IMR-90 (cell line): ENCODE measurements around the gene SMYD2. TPM values are rescaled to one million over a fixed set of nuclear protein-coding genes. Genes with fewer than 3 reads are reported as not detected.

Experiments
- ATAC-seq: fragments of 200-7000 bp; cut with Tn5 transposase; 2 replicates; pipeline ENCODE4 v1.9.1; 2020; ENCODE audit warnings: low read depth, mild to moderate bottlenecking, moderate library complexity
- BruUV-seq: library from RNA; stranded (reverse); fragments of 400-500 nt; replicated peaks from 2 replicates; lab custom pipeline; 2021; lab: Mats Ljungman, UMichigan
- CTCF ChIA-PET: fragments of 300-600 bp; formaldehyde crosslinking; extraction: SDS; loops from one replicate; lab custom pipeline; 2021; ENCODE audit warnings: antibody characterized with exemption; lab: Yijun Ruan, JAX
- POLR2A ChIA-PET: fragments of 300-600 bp; sonication (Branson Sonifier 250); formaldehyde crosslinking; loops from one replicate; lab custom pipeline; 2022; ENCODE audit warnings: antibody characterized with exemption; ENCODE audit not compliant: unreplicated experiment; lab: Charles Lee
- DNase-seq: peaks from one replicate; pipeline ENCODE4 v3.0.0; 2013
- H2AFZ ChIP-seq: replicated peaks from 2 replicates; pipeline ENCODE3; 2013; ENCODE audit warnings: low read length, mild to moderate bottlenecking; ENCODE audit not compliant: poor library complexity
- H2AK5ac ChIP-seq: 2 replicates; pipeline ENCODE4 v1.6.1; 2013; ENCODE audit warnings: low read depth, low read length, inconsistent platforms
- H2AK9ac ChIP-seq: replicated peaks from 2 replicates; pipeline ENCODE3; 2013; ENCODE audit warnings: mild to moderate bottlenecking, low read depth, low read length, moderate library complexity; ENCODE audit not compliant: poor library complexity
- H2BK120ac ChIP-seq: 2 replicates; pipeline ENCODE4 v1.6.1; 2013; ENCODE audit warnings: low read depth, low read length, inconsistent platforms
- H2BK15ac ChIP-seq: 3 replicates; pipeline ENCODE4 v1.6.1; 2013; ENCODE audit warnings: low read depth, low read length, inconsistent platforms
- H2BK20ac ChIP-seq: 2 replicates; pipeline ENCODE4 v1.6.1; 2013; ENCODE audit warnings: low read depth, mild to moderate bottlenecking, inconsistent platforms, low read length, moderate library complexity
- H2BK5ac ChIP-seq: 2 replicates; pipeline ENCODE4 v1.6.1; 2013; ENCODE audit warnings: mild to moderate bottlenecking, low read depth, low read length, inconsistent platforms; ENCODE audit not compliant: poor library complexity, severe bottlenecking
- H3K14ac ChIP-seq: replicated peaks from 2 replicates; pipeline ENCODE4 v1.6.1; 2013; ENCODE audit warnings: low read depth, low read length, inconsistent platforms
- H3K18ac ChIP-seq: 2 replicates; pipeline ENCODE4 v1.6.1; 2013; ENCODE audit warnings: low read depth, low read length, control low read depth
- H3K23ac ChIP-seq: 2 replicates; pipeline ENCODE4 v1.6.1; 2013; ENCODE audit warnings: low read depth, low read length, inconsistent platforms
- H3K27ac ChIP-seq: 2 replicates; pipeline ENCODE4 v1.5.1; 2013; ENCODE audit warnings: mild to moderate bottlenecking, control low read depth, low read length; ENCODE audit not compliant: insufficient read depth
- H3K27me3 ChIP-seq: 2 replicates; pipeline ENCODE4 v1.6.1; 2013; ENCODE audit warnings: low read length; ENCODE audit not compliant: control insufficient read depth, insufficient read depth
- H3K36me3 ChIP-seq: 2 replicates; pipeline ENCODE4 v1.6.1; 2013; ENCODE audit warnings: low read length, mixed read lengths; ENCODE audit not compliant: control insufficient read depth, insufficient read depth
- H3K4ac ChIP-seq: 2 replicates; pipeline ENCODE4 v1.6.1; 2013; ENCODE audit warnings: low read depth, low read length, inconsistent platforms
- H3K4me1 ChIP-seq: 2 replicates; pipeline ENCODE4 v1.6.1; 2013; ENCODE audit warnings: low read length, mixed read lengths; ENCODE audit not compliant: control insufficient read depth, insufficient read depth
- H3K4me2 ChIP-seq: 2 replicates; pipeline ENCODE4 v1.6.1; 2013; ENCODE audit warnings: low read depth, mild to moderate bottlenecking, control low read depth, low read length, moderate library complexity
- H3K4me3 ChIP-seq: 2 replicates; pipeline ENCODE4 v1.5.1; 2013; ENCODE audit warnings: low read depth, mild to moderate bottlenecking, control low read depth, low read length, moderate library complexity; ENCODE audit not compliant: insufficient read depth
- H3K56ac ChIP-seq: 2 replicates; pipeline ENCODE4 v1.6.1; 2013; ENCODE audit warnings: low read length, inconsistent platforms; ENCODE audit not compliant: insufficient read depth; ENCODE audit errors: extremely low read depth
- H3K79me1 ChIP-seq, 2 experiments: 2 replicates each; pipeline ENCODE4 v1.6.1; 2013; ENCODE audit warnings: low read length in 2 of 2, inconsistent platforms in 1 of 2, low read depth in 1 of 2
- H3K9ac ChIP-seq: 2 replicates; pipeline ENCODE4 v1.6.1; 2013; ENCODE audit warnings: low read depth, low read length, control low read depth
- H3K9me1 ChIP-seq: 2 replicates; pipeline ENCODE4 v1.6.1; 2013; ENCODE audit warnings: low read length, inconsistent platforms; ENCODE audit not compliant: insufficient read depth
- H3K9me3 ChIP-seq: 2 replicates; pipeline ENCODE4 v1.6.1; 2013; ENCODE audit warnings: low read length; ENCODE audit not compliant: control insufficient read depth, insufficient read depth
- H4K20me1 ChIP-seq: 2 replicates; pipeline ENCODE4 v1.6.1; 2013; ENCODE audit warnings: low read length, inconsistent platforms; ENCODE audit not compliant: insufficient read depth
- H4K5ac ChIP-seq: 2 replicates; pipeline ENCODE4 v1.6.1; 2013; ENCODE audit warnings: mild to moderate bottlenecking, low read depth, low read length, control low read depth
- H4K8ac ChIP-seq, 2 experiments: 2 replicates each; pipeline ENCODE4 v1.6.1; 2013; ENCODE audit warnings: low read depth in 2 of 2, low read length in 2 of 2, control low read depth in 1 of 2, inconsistent platforms in 1 of 2
- H4K91ac ChIP-seq: 2 replicates; pipeline ENCODE4 v1.6.1; 2013; ENCODE audit warnings: low read depth, low read length, inconsistent platforms; ENCODE audit not compliant: insufficient read depth
- CEBPB ChIP-seq: IDR thresholded peaks from 2 replicates; pipeline ENCODE4 v1.6.1; 2012; ENCODE audit warnings: low read depth, low read length, improper control_type of control experiment
- CHD1 ChIP-seq: IDR thresholded peaks from 2 replicates; pipeline ENCODE4 v1.6.1; 2012; ENCODE audit warnings: low read depth, low read length, improper control_type of control experiment
- FOS ChIP-seq: fragments of 150-350 bp; IDR thresholded peaks from 2 replicates; pipeline ENCODE4 v1.6.1; 2016; ENCODE audit warnings: low read depth, low read length
- MAFK ChIP-seq: IDR thresholded peaks from 2 replicates; pipeline ENCODE4 v1.6.1; 2012; ENCODE audit warnings: low read depth, low read length, improper control_type of control experiment
- MXI1 ChIP-seq: IDR thresholded peaks from 2 replicates; pipeline ENCODE4 v1.6.1; 2012; ENCODE audit warnings: low read depth, mild to moderate bottlenecking, low read length, moderate library complexity, borderline replicate concordance
- NFE2L2 ChIP-seq: fragments of 150-350 bp; IDR thresholded peaks from 2 replicates; pipeline ENCODE4 v1.6.1; 2016; ENCODE audit warnings: low read depth, mild to moderate bottlenecking, low read length
- POLR2A ChIP-seq: IDR thresholded peaks from 2 replicates; pipeline ENCODE4 v1.6.1; 2012; ENCODE audit warnings: mild to moderate bottlenecking, low read depth, low read length
- RCOR1 ChIP-seq: IDR thresholded peaks from 2 replicates; pipeline ENCODE4 v1.6.1; 2012; ENCODE audit warnings: mild to moderate bottlenecking, low read length, improper control_type of control experiment; ENCODE audit not compliant: insufficient replicate concordance
- RFX5 ChIP-seq: IDR thresholded peaks from 2 replicates; pipeline ENCODE4 v1.8.0; 2012; ENCODE audit warnings: low read depth, mild to moderate bottlenecking, low read length, moderate library complexity
- WGBS, 2 experiments: methylation state at CpG; one replicate each; pipeline versions ENCODE4 v1.1.5 to v1.1.7; 2013; ENCODE audit warnings: missing lambda C conversion rate in 2 of 2; ENCODE audit not compliant: insufficient read length in 1 of 2; ENCODE audit errors: extremely low coverage in 2 of 2; 5-methylcytosine and 5-hydroxymethylcytosine counted together
- dilution Hi-C: fragments of 300-500 bp; cut with HindIII; formaldehyde crosslinking; loops from one replicate; pipeline ENCODE4 v1.14.3; 2018; ENCODE audit warnings: low sequenced_read_pairs; ENCODE audit not compliant: unreplicated experiment
- in situ Hi-C: fragments of 300-500 bp; cut with MboI; formaldehyde crosslinking; loops from 3 replicates; pipeline ENCODE4 v1.14.3; 2019; ENCODE audit warnings: low sequenced_read_pairs, inconsistent platforms, mixed read lengths
- intact Hi-C: fragments of 100-400 bp; cut with micrococcal nuclease; formaldehyde crosslinking; loops from 2 replicates; pipeline ENCODE4 v1.10.0; 2022
- polyA plus RNA-seq, 3 experiments: library from polyadenylated mRNA; depleted of rRNA; stranded (reverse); fragments of >200 nt; gene quantifications; 2 replicates each; pipeline ENCODE4 v1.2.3, GENCODE V29; 2012; ENCODE audit warnings: low replicate concordance in 1 of 3
- total RNA-seq: library from RNA; depleted of rRNA; stranded (reverse); fragments of >200 nt; gene quantifications from 2 replicates; pipeline ENCODE4 v1.2.3, GENCODE V29; 2012
- TF ChIP-seq, protein P1 (sequence below): fragments of 150-350 bp; IDR thresholded peaks from 2 replicates; pipeline ENCODE4 v1.6.1; 2017; ENCODE audit warnings: mild to moderate bottlenecking, antibody characterized with exemption, low read length, low read depth
- TF ChIP-seq, protein P2 (sequence below): conservative IDR thresholded peaks from 2 replicates; pipeline ENCODE4 v1.5.1; 2012; ENCODE audit warnings: mild to moderate bottlenecking, low read depth, low read length, improper control_type of control experiment
- TF ChIP-seq, protein P3 (sequence below): fragments of 150-350 bp; IDR thresholded peaks from 2 replicates; pipeline ENCODE4 v1.6.1; 2016; ENCODE audit warnings: low read depth, mild to moderate bottlenecking, low read length, moderate library complexity, borderline replicate concordance

The SMYD2 gene
- total and polyA plus RNA-seq, 2 of the 4 experiments (the other 2 are of a cell fraction) = 32.7 to 61.7 TPM

DNA sequence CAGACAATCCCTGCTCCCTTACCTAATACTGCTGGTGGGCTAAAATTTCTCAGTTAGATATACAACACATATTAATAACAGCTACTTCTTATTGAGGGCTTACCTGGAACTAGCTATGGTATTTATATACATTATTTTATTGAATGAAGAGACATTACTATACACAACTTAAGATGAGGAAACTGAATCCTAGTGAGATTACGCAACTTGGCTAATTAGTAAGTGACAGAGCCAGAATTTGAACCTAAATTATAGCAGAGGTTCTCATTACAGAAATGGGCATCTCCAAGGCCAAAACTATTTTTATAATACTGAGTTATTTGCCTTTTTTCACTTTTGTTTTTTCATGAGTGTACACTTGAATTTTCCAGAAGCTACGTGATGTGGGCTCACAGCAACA is 44.5 kb upstream of the SMYD2 start:
- H3K27ac ChIP-seq = no peak overlapping the region
- CTCF ChIA-PET = interaction anchor here (0.6 to 1.6 kb wide), 2 partner anchors 25 to 391 kb away, joined by 3 to 5 read pairs; no protein-coding TSS in a partner anchor
- H4K20me1 ChIP-seq = no peaks in the 10 kb centered on the region
- H3K14ac ChIP-seq = no peak overlapping the region
- in situ Hi-C loops (loop anchor here (25.0 kb wide), 1 partner anchor 1301 kb away; no protein-coding TSS in a partner anchor), intact Hi-C loops (no loop called here), dilution Hi-C loops (no loop called here)
- H3K56ac ChIP-seq = no peak overlapping the region
- no peaks in the 10 kb centered on the region for H3K9me1 ChIP-seq
- DNase-seq (no peak), ATAC-seq (no peak)
- no peak overlapping the region for H4K8ac ChIP-seq
- no peak overlapping the region for H2AK9ac ChIP-seq
- no peak overlapping the region for H2AFZ ChIP-seq
- no TSS peak for BruUV-seq
- TF ChIP-seq, protein P1, sequence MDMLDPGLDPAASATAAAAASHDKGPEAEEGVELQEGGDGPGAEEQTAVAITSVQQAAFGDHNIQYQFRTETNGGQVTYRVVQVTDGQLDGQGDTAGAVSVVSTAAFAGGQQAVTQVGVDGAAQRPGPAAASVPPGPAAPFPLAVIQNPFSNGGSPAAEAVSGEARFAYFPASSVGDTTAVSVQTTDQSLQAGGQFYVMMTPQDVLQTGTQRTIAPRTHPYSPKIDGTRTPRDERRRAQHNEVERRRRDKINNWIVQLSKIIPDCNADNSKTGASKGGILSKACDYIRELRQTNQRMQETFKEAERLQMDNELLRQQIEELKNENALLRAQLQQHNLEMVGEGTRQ = no peak
- TF ChIP-seq POLR2A (no peak), CHD1 (no peak), RFX5 (no peak), MXI1 (no peak), CEBPB (no peak), MAFK (no peak), RCOR1 (no peak), FOS (no peak), NFE2L2 (no peak)
- TF ChIP-seq, protein P2, sequence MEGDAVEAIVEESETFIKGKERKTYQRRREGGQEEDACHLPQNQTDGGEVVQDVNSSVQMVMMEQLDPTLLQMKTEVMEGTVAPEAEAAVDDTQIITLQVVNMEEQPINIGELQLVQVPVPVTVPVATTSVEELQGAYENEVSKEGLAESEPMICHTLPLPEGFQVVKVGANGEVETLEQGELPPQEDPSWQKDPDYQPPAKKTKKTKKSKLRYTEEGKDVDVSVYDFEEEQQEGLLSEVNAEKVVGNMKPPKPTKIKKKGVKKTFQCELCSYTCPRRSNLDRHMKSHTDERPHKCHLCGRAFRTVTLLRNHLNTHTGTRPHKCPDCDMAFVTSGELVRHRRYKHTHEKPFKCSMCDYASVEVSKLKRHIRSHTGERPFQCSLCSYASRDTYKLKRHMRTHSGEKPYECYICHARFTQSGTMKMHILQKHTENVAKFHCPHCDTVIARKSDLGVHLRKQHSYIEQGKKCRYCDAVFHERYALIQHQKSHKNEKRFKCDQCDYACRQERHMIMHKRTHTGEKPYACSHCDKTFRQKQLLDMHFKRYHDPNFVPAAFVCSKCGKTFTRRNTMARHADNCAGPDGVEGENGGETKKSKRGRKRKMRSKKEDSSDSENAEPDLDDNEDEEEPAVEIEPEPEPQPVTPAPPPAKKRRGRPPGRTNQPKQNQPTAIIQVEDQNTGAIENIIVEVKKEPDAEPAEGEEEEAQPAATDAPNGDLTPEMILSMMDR = no peak
- TF ChIP-seq, protein P3, sequence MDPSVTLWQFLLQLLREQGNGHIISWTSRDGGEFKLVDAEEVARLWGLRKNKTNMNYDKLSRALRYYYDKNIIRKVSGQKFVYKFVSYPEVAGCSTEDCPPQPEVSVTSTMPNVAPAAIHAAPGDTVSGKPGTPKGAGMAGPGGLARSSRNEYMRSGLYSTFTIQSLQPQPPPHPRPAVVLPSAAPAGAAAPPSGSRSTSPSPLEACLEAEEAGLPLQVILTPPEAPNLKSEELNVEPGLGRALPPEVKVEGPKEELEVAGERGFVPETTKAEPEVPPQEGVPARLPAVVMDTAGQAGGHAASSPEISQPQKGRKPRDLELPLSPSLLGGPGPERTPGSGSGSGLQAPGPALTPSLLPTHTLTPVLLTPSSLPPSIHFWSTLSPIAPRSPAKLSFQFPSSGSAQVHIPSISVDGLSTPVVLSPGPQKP = no peak
- H3K23ac ChIP-seq = no peak overlapping the region
- no peak overlapping the region for H3K18ac ChIP-seq
- no peak overlapping the region for H3K4ac ChIP-seq
- peaks cover 8% of the 10 kb centered on the region for H3K27me3 ChIP-seq
- no peak overlapping the region for H3K9ac ChIP-seq
- no peak overlapping the region for H2AK5ac ChIP-seq
- H3K9me3 ChIP-seq = no peaks in the 10 kb centered on the region
- no peak overlapping the region for H4K5ac ChIP-seq
- H2BK120ac ChIP-seq = no peak overlapping the region
- H2BK15ac ChIP-seq = no peak overlapping the region
- no peak overlapping the region for H4K91ac ChIP-seq
- no peaks in the 10 kb centered on the region for H3K36me3 ChIP-seq
- no peak overlapping the region for H3K4me3 ChIP-seq
- no peaks in the 10 kb centered on the region for H3K79me1 ChIP-seq
- H3K4me1 ChIP-seq = no peaks in the 10 kb centered on the region
- POLR2A ChIA-PET = no interaction called here
- no peak overlapping the region for H2BK20ac ChIP-seq
- WGBS, 2 experiments = no CpG with 5 or more reads among the region's 2 CpGs
- no peak overlapping the region for H3K4me2 ChIP-seq
- no peak overlapping the region for H2BK5ac ChIP-seq
